MM.1S (cell line): ENCODE measurements around the gene SULF2.

Source experiments
- DNase-seq: peaks from one replicate; pipeline ENCODE4 v3.0.0-alpha.2; 2015
- H2AFZ ChIP-seq: fragments of 300-600 bp; sonication (generic); 2 replicates; pipeline ENCODE4 v1.6.0; 2016; ENCODE audit warnings: antibody characterized with exemption, low read length
- H3F3A ChIP-seq: fragments of 300-600 bp; sonication (generic); 2 replicates; pipeline ENCODE4 v1.6.1; 2016; ENCODE audit warnings: mild to moderate bottlenecking, antibody characterized with exemption, low read length, moderate library complexity, mixed read lengths; ENCODE audit not compliant: insufficient read depth
- H3K27ac ChIP-seq: fragments of 300-600 bp; sonication (generic); 2 replicates; pipeline ENCODE4 v1.5.1; 2016; ENCODE audit warnings: mild to moderate bottlenecking, low read length
- H3K27me3 ChIP-seq: fragments of 300-600 bp; sonication (generic); replicated peaks from 2 replicates; pipeline ENCODE4 v1.6.0; 2016; ENCODE audit warnings: low read length; ENCODE audit not compliant: insufficient read depth
- H3K36me3 ChIP-seq: fragments of 300-600 bp; sonication (generic); replicated peaks from 2 replicates; pipeline ENCODE4 v1.6.1; 2016; ENCODE audit warnings: mild to moderate bottlenecking, low read length, mixed read lengths; ENCODE audit not compliant: insufficient read depth
- H3K4me1 ChIP-seq: fragments of 300-600 bp; sonication (generic); 2 replicates; pipeline ENCODE4 v1.6.1; 2016; ENCODE audit warnings: low read length, mixed read lengths
- H3K4me2 ChIP-seq: fragments of 300-600 bp; sonication (generic); 2 replicates; pipeline ENCODE4 v1.6.0; 2016; ENCODE audit warnings: low read depth, low read length
- H3K4me3 ChIP-seq: fragments of 300-600 bp; sonication (generic); 2 replicates; pipeline ENCODE4 v1.5.1; 2016; ENCODE audit warnings: low read length, mixed read lengths
- H3K79me2 ChIP-seq: fragments of 300-600 bp; sonication (generic); 2 replicates; pipeline ENCODE4 v1.6.1; 2016; ENCODE audit warnings: mixed run types, low read length, mixed read lengths
- H3K9ac ChIP-seq: fragments of 300-600 bp; sonication (generic); 2 replicates; pipeline ENCODE4 v1.6.1; 2016; ENCODE audit warnings: low read length, mixed read lengths
- H3K9me2 ChIP-seq: fragments of 300-600 bp; sonication (generic); replicated peaks from 2 replicates; pipeline ENCODE4 v1.6.1; 2016; ENCODE audit warnings: mild to moderate bottlenecking, low read length, mixed read lengths; ENCODE audit not compliant: insufficient read depth
- H3K9me3 ChIP-seq: fragments of 300-600 bp; sonication (generic); replicated peaks from 2 replicates; pipeline ENCODE4 v1.6.1; 2016; ENCODE audit warnings: mild to moderate bottlenecking, low read length, mixed read lengths; ENCODE audit not compliant: insufficient read depth
- H4K20me1 ChIP-seq: fragments of 300-600 bp; sonication (generic); 2 replicates; pipeline ENCODE4 v1.6.1; 2016; ENCODE audit warnings: mild to moderate bottlenecking, low read length, moderate library complexity, mixed read lengths; ENCODE audit not compliant: insufficient read depth
- EZH2 ChIP-seq: fragments of 300-600 bp; sonication (generic); optimal IDR thresholded peaks from 2 replicates; pipeline ENCODE3; 2017; ENCODE audit warnings: low read depth, mild to moderate bottlenecking, antibody characterized with exemption, low read length, mixed read lengths
- EZH2phosphoT487 ChIP-seq: fragments of 300-600 bp; sonication (generic); IDR thresholded peaks from 2 replicates; pipeline ENCODE4 v1.6.1; 2018; ENCODE audit warnings: antibody characterized with exemption, low read length
- TF ChIP-seq, protein P1 (sequence below): fragments of 300-600 bp; sonication (generic); IDR thresholded peaks from 2 replicates; pipeline ENCODE4 v1.5.1; 2016; ENCODE audit warnings: antibody characterized with exemption, low read length, mixed read lengths

SULF2 gene

DNA sequence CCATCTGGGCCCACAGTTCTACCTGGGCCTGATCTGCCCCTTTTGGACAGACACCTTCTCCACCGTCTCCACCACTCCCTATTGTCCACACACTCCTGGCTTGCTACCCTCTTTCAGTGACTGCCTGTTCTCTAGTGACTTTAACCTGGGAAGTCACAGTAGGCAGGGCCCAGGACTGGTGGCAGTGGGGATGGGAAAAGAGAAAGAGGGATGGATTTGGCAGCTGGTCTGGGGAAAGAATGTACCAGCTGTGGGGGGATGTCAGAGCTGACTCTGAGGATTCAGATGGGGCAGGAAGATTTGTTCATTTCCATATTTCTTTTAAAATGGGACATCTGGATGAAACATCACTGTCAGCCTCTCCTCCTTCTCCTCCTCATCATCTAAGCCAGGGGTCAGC lies 85.5 kb downstream of the SULF2 start:
- 0 out of 2 replicates have a peak, but pooled peaks cover 3% of the 10 kb centered on the region for H4K20me1 ChIP-seq
- no peaks in the 10 kb centered on the region for H3K27me3 ChIP-seq
- no peaks in the 10 kb centered on the region; the same call in 1 of the 2 replicates for H3F3A ChIP-seq
- no peaks in the 10 kb centered on the region for H3K9me2 ChIP-seq
- no peak overlapping the region for H2AFZ ChIP-seq
- no peaks in the 10 kb centered on the region for H3K9me3 ChIP-seq
- H3K79me2 ChIP-seq = peaks cover 51% of the 10 kb centered on the region
- H3K4me3 ChIP-seq = no peak overlapping the region
- H3K4me1 ChIP-seq = peaks cover 8% of the 10 kb centered on the region
- peaks cover 7% of the 10 kb centered on the region for H3K36me3 ChIP-seq
- DNase-seq = no peak
- no peak overlapping the region for H3K4me2 ChIP-seq
- no peak overlapping the region for H3K27ac ChIP-seq
- no peak for TF ChIP-seq EZH2
- TF ChIP-seq, protein P1, sequence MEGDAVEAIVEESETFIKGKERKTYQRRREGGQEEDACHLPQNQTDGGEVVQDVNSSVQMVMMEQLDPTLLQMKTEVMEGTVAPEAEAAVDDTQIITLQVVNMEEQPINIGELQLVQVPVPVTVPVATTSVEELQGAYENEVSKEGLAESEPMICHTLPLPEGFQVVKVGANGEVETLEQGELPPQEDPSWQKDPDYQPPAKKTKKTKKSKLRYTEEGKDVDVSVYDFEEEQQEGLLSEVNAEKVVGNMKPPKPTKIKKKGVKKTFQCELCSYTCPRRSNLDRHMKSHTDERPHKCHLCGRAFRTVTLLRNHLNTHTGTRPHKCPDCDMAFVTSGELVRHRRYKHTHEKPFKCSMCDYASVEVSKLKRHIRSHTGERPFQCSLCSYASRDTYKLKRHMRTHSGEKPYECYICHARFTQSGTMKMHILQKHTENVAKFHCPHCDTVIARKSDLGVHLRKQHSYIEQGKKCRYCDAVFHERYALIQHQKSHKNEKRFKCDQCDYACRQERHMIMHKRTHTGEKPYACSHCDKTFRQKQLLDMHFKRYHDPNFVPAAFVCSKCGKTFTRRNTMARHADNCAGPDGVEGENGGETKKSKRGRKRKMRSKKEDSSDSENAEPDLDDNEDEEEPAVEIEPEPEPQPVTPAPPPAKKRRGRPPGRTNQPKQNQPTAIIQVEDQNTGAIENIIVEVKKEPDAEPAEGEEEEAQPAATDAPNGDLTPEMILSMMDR = no peak
- no peak for TF ChIP-seq EZH2phosphoT487
- no peak overlapping the region for H3K9ac ChIP-seq

DNA sequence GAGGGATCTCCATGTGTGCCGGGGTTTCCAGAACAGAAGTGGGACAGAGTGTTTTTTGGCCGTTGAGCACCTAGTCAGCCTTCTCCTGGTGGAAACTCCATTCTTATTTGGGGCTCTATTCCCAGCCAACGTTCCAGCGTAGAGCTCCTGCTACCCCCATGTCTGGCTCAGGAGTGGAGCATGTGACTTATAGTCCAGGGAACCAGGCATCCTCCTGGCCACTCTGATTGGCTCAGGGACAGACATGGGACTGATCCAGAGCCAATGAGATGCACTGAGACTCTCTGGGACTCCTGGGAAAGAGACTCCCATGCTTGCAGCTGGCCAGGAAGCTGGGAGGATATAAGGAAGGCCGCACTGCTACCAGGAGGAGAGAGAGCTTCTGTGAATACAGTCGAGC lies 87.1 kb downstream of the SULF2 start:
- no peak overlapping the region for H3K4me2 ChIP-seq

DNA sequence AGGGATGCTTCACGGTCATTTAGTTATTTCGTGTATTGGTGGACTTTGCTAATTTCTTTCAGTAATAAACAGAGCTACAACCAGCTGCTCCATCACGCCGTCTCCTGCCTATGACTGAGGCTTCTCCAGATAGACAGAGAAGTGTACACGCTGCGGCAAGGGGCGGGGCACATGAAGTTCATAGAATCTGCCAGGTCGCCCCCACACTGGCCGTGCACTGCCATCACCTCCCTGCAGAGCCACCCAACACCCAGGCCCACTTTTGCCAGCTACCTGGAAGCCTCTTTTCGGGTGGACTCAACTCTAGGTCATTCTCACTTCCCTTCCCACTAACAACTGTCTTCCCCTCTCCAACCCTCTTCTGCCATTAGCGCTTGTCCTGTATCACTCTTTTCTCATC lies 88.4 kb downstream of the SULF2 start:
- Histone ChIP-seq H4K20me1 (0 out of 2 replicates have a peak, but pooled peaks cover 2% of the 10 kb centered on the region), H3K27ac (no peak overlapping the region), H3F3A (no peaks in the 10 kb centered on the region; the same call in 1 of the 2 replicates), H3K4me3 (no peak overlapping the region), H3K9me3 (no peaks in the 10 kb centered on the region), H3K9me2 (no peaks in the 10 kb centered on the region), H3K79me2 (peaks cover 57% of the 10 kb centered on the region), H3K27me3 (no peaks in the 10 kb centered on the region), H2AFZ (no peak overlapping the region), H3K4me2 (no peak overlapping the region), H3K36me3 (peaks cover 3% of the 10 kb centered on the region), H3K4me1 (peaks cover 8% of the 10 kb centered on the region), H3K9ac (no peak overlapping the region)
- TF ChIP-seq EZH2phosphoT487 = no peak
- TF ChIP-seq EZH2 = no peak
- TF ChIP-seq, protein P1 = no peak
- DNase-seq = no peak

More for the DNA sequence above, 87.1 kb downstream of the SULF2 start:
- no peaks in the 10 kb centered on the region; the same call in 1 of the 2 replicates for H3F3A ChIP-seq
- H2AFZ ChIP-seq = no peak overlapping the region
- H3K9me2 ChIP-seq = no peaks in the 10 kb centered on the region
- H3K4me3 ChIP-seq = no peak overlapping the region
- no peak overlapping the region for H3K27ac ChIP-seq
- H3K9ac ChIP-seq = no peak overlapping the region
- no peaks in the 10 kb centered on the region for H3K9me3 ChIP-seq
- no peaks in the 10 kb centered on the region for H3K27me3 ChIP-seq
- no peaks in the 10 kb centered on the region for H4K20me1 ChIP-seq
- H3K4me1 ChIP-seq = peaks cover 8% of the 10 kb centered on the region
- DNase-seq = no peak
- TF ChIP-seq, protein P1 = no peak
- TF ChIP-seq EZH2phosphoT487 (no peak), EZH2 (no peak)
- peaks cover 53% of the 10 kb centered on the region for H3K79me2 ChIP-seq
- H3K36me3 ChIP-seq = peaks cover 3% of the 10 kb centered on the region
